ENCODE results near the gene OR10H2. TPM values are rescaled to one million over a fixed set of nuclear protein-coding genes. Genes with fewer than 3 reads are reported as not detected.

Gene OR10H2
- total RNA-seq, 1 donor from 2014 or later, result not detected

DNA sequence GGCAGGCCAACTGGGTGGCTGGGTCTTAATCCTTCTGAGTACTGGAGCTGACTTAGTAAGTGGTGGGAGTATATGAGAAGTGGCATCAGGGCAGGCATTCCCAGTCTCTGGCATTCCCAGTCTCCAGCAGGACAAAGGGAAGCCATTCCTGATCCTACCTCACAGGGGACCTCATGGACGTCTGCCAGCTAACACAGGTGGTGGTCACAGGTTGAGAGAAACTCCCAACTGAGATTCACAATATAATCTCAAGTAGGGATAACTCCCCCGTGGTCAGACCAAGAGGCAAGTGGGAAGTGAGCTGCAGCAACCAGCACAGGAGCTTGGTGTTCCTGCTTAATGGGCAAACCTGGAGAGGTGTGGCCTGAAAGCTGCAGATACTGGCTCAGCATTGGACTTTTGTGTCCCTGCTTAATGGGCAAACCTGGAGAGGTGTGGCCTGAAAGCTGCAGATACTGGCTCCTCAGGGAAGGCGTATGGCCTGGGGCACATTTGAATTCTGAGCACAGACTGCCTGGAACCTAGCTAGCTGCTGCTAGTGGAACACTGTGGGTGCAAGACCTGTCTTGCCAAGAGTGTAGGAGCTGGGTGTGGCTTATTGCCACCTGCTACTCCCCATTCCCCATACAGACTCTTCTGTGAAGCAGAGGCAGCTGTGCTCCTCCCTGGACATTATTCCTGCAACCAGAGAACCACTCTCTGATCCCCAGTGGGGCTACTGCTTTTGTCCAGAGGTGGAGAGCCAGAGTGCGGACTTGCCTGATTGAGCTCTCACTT is 25.9 kb upstream of the OR10H2 start:
- DNase-seq (ENCODE audit: low read depth), result no peak
- TF ChIP-seq, protein P1, sequence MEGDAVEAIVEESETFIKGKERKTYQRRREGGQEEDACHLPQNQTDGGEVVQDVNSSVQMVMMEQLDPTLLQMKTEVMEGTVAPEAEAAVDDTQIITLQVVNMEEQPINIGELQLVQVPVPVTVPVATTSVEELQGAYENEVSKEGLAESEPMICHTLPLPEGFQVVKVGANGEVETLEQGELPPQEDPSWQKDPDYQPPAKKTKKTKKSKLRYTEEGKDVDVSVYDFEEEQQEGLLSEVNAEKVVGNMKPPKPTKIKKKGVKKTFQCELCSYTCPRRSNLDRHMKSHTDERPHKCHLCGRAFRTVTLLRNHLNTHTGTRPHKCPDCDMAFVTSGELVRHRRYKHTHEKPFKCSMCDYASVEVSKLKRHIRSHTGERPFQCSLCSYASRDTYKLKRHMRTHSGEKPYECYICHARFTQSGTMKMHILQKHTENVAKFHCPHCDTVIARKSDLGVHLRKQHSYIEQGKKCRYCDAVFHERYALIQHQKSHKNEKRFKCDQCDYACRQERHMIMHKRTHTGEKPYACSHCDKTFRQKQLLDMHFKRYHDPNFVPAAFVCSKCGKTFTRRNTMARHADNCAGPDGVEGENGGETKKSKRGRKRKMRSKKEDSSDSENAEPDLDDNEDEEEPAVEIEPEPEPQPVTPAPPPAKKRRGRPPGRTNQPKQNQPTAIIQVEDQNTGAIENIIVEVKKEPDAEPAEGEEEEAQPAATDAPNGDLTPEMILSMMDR (conservative IDR thresholded peaks at IDR 0.05; ENCODE audit: low read depth, low read length), result no peak

DNA sequence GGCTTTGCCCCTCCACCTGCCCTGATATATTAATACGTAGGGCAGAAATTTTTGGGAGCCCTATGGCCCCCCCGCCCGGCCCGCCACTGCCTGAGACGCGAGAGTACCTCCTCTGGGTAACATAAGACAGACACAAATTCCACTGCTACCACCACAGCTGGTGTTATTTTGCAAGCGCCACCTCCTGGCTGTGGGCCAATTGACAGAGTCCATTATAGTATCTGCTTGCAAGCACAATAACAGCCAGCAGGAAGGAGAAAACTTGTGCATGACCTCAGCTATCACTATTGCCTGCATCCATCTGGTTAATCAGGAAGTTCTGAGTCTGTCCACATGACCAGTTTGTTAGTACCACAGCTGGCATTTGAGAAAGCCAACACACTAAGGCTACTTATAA is 25.3 kb upstream of the OR10H2 start:
- no peak overlapping the region for H3K4me3 ChIP-seq (ENCODE audit: low read depth, low read length)
- TF ChIP-seq, protein P1 (conservative IDR thresholded peaks at IDR 0.05; ENCODE audit: low read depth, low read length), result no peak
- no peak for DNase-seq (ENCODE audit: low read depth)

More for the DNA sequence above, 25.9 kb upstream of the OR10H2 start:
- H3K4me3 ChIP-seq (ENCODE audit: low read depth, low read length), result no peak overlapping the region

DNA sequence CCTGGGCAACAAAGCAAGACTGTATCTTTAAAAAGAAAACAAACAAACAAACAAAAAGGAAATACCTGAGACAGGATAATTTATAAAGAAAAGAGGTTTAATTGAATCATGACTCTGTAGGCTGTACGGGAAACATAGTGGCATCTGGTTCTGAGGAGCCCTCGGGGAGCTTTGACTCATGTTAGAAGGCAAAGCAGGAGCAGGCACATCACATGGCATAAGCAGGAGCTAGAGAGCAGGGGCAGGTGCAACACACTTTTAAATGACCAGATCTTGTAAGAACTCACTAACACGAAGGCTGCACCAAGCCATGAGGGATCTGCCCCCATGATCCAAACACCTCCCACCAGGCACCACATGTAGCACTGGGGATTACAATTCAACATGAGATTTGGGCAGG is 13.2 kb upstream of the OR10H2 start:
- no peak for DNase-seq (ENCODE audit: low read depth)
- TF ChIP-seq, protein P1 (conservative IDR thresholded peaks at IDR 0.05; ENCODE audit: low read depth, low read length), result no peak
- no peak overlapping the region for H3K4me3 ChIP-seq (ENCODE audit: low read depth, low read length)

DNA sequence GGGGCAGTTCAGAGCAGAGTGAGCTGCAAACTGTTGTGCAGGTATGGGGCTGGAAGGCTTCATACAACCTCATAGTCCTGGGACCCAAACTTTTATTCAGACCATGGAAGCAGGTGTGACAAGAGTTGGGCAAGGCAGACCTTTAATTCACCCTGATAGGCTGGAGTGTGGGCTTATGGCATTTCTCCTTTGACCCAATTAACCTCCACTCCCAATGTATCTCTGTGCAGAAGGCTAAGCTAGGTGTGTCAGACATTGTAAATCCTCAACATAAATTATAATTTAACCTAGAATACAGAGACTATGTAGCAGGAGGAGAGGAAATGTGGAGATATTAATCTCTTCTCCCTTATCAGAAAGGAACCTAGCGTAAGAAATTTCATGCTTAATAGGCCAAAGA is 12.2 kb upstream of the OR10H2 start:
- no peak overlapping the region for H3K4me3 ChIP-seq (ENCODE audit: low read depth, low read length)
- TF ChIP-seq, protein P1 (conservative IDR thresholded peaks at IDR 0.05; ENCODE audit: low read depth, low read length), result no peak
- no peak for DNase-seq (ENCODE audit: low read depth)

DNA sequence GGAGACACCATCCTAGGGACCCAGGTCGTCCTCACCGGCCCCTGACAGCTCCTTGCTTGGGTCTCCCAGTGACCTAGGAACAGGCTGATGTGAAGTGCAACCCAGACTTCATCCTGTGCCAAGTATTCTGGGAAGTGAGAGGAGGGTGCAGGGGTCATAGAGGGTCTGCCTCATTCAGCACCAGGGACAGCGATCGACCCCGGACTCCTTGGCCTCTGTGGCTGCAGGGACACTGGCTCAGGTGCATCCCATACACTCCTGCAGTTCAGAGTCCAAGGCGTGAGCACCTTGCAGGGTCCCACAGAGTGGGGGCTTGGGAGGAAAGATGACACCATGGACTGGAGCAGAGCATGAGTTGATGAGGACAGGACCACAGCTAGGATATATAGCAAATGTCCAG is 10.0 kb upstream of the OR10H2 start:
- TF ChIP-seq, protein P1 (conservative IDR thresholded peaks at IDR 0.05; ENCODE audit: low read depth, low read length), result no peak
- DNase-seq (ENCODE audit: low read depth), result no peak
- no peak overlapping the region for H3K4me3 ChIP-seq (ENCODE audit: low read depth, low read length)

DNA sequence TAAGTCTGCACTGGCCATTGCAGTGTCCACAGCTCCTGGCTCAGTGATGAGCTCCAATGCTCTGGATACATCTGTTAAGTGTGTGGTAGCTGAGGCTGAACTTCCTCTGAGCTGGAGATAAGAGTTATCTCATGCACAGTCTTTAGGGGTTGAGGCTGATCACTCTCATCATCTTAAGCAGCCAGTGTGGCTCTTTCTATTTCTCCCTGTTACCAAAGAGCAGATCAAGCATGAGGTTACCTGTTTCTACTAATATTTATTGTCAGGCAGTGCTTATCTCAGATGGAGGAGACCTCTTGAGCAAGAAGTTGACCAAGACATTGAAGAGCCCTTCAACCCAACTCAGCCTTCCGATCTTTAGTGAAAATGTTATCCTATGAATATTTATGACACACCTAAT is 6.6 kb upstream of the OR10H2 start:
- H3K4me3 ChIP-seq (ENCODE audit: low read depth, low read length), result no peak overlapping the region
- TF ChIP-seq, protein P1 (conservative IDR thresholded peaks at IDR 0.05; ENCODE audit: low read depth, low read length), result no peak
- DNase-seq (ENCODE audit: low read depth), result no peak

DNA sequence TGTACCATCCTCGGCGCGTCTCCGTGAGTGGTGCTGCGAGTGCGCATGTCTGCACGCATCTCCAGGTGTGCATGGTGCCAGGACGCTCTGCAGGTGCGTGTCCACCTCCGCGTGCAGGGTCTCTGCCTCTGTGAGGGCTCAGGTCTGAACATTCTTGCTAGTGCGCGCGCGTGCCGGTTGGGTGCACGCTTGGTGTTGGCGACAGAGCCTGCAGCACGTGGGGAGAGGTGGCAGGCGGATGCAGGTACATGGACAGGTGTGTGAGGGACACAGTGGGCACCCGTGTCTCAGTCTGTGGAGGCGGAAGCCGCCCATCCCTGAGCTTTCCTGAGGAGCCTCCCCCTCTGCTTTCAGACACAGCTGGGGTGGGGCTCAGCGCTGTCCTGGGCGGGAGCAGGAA is 4.9 kb upstream of the OR10H2 start:
- no peak overlapping the region for H3K4me3 ChIP-seq (ENCODE audit: low read depth, low read length)
- DNase-seq (ENCODE audit: low read depth), result no peak
- TF ChIP-seq, protein P1 (conservative IDR thresholded peaks at IDR 0.05; ENCODE audit: low read depth, low read length), result no peak
